Activated CD8-positive, alpha-beta memory T cell treated with anti-CD3 and anti-CD28 coated beads, Interleukin-2, amount 50 U/mL, for 24 hours (primary cell): ENCODE data around the gene PGGT1B.
A peak's percentile ranks its signal among the peaks of the same experiment; 100 is the strongest.
"Not testable (repeated sequence)": the region's sequence is repeated elsewhere in the genome, so short reads cannot be mapped to it uniquely, and the experiment has no call there.

Source experiments
- DNase-seq: peaks from one replicate; pipeline ENCODE4 v3.0.0-alpha.2; 2020; ENCODE audit errors: extremely low read depth

PGGT1B gene

GRCh38 chr5:115260248-115260647 lies 2.4 kb downstream of the PGGT1B start:
- no peak for DNase-seq

- no peak for DNase-seq
Measured at GRCh38 chr5:115257981-115258380, 4.7 kb downstream of the PGGT1B start.

- DNase-seq = not testable (repeated sequence)
Measured at GRCh38 chr5:115249379-115249778, 13.3 kb downstream of the PGGT1B start.

GRCh38 chr5:115246361-115246991 lies 16.2 kb downstream of the PGGT1B start:
- no peak for DNase-seq

- no peak for DNase-seq
Measured at GRCh38 chr5:115243412-115243811, 19.3 kb downstream of the PGGT1B start.

- DNase-seq = no peak
Measured at GRCh38 chr5:115241881-115242642, 20.6 kb downstream of the PGGT1B start.

GRCh38 chr5:115237066-115237465 lies 25.6 kb downstream of the PGGT1B start:
- DNase-seq = no peak

- no peak for DNase-seq
Measured at GRCh38 chr5:115236599-115236998, 26.1 kb downstream of the PGGT1B start.

GRCh38 chr5:115231598-115231997 lies 31.1 kb downstream of the PGGT1B start:
- DNase-seq = no peak

- no peak for DNase-seq
Measured at GRCh38 chr5:115229606-115230005, 33.1 kb downstream of the PGGT1B start.

- no peak for DNase-seq
Measured at GRCh38 chr5:115227281-115227680, 35.4 kb downstream of the PGGT1B start.

GRCh38 chr5:115214541-115214940 lies 48.1 kb downstream of the PGGT1B start:
- no peak for DNase-seq

GRCh38 chr5:115209279-115209678 lies 53.4 kb downstream of the PGGT1B start:
- peak; percentile 31 for DNase-seq

GRCh38 chr5:115202952-115203351 lies 59.7 kb downstream of the PGGT1B start:
- DNase-seq = no peak

- no peak for DNase-seq
Measured at GRCh38 chr5:115196161-115196560, 66.5 kb downstream of the PGGT1B start.

- DNase-seq = no peak
Measured at GRCh38 chr5:115194676-115195075, 68.0 kb downstream of the PGGT1B start.

- no peak for DNase-seq
Measured at GRCh38 chr5:115193295-115193694, 69.4 kb downstream of the PGGT1B start.

- DNase-seq = no peak
Measured at GRCh38 chr5:115192098-115192497, 70.6 kb downstream of the PGGT1B start.

- no peak for DNase-seq
Measured at GRCh38 chr5:115191474-115192031, 71.1 kb downstream of the PGGT1B start.

GRCh38 chr5:115190388-115190787 lies 72.3 kb downstream of the PGGT1B start:
- no peak for DNase-seq

- DNase-seq = no peak
Measured at GRCh38 chr5:115189866-115190265, 72.8 kb downstream of the PGGT1B start.

- no peak for DNase-seq
Measured at GRCh38 chr5:115186794-115187193, 75.9 kb downstream of the PGGT1B start.

- DNase-seq = no peak
Measured at GRCh38 chr5:115184770-115185169, 77.9 kb downstream of the PGGT1B start.
